Cardiac septum (tissue), 1 donor: ENCODE results near the gene LAGE3. TPM values are rescaled to one million over a fixed set of nuclear protein-coding genes. Genes with fewer than 3 reads are reported as not detected.

Source experiments
- DNase-seq: peaks from one replicate; pipeline ENCODE4 v3.0.0-alpha.2; 2020; ENCODE audit warnings: low spot score
- intact Hi-C: fragments of 100-400 bp; cut with DNase I; formaldehyde crosslinking; loops from one replicate; pipeline ENCODE4 v1.14.0; 2022
- long read RNA-seq: library from polyadenylated mRNA; unstranded; transcript quantifications from one replicate; pipeline ENCODE4 v2.0.0, GENCODE V29; 2021
- total RNA-seq: library from RNA; stranded (reverse); fragmentation: NEBNext Ultra II Directional; extraction: Animal tissue kit (Norgen Biotek cat#: 25700); gene quantifications from one replicate; pipeline ENCODE4 v1.2.1, GENCODE V29; 2021
- donor health status: DM: no; HTN: no; CAD: no.

Gene LAGE3, protein sequence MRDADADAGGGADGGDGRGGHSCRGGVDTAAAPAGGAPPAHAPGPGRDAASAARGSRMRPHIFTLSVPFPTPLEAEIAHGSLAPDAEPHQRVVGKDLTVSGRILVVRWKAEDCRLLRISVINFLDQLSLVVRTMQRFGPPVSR
- 13.9 TPM for total RNA-seq
- long read RNA-seq, transcript LAGE3-201 (3 exons, 949 nt): major isoform, 24 of 25 reads
- long read RNA-seq, partial matches to known transcripts: 0 of 25 reads
- long read RNA-seq, other reads (novel, unspliced or antisense): 1 of 25 reads

DNA sequence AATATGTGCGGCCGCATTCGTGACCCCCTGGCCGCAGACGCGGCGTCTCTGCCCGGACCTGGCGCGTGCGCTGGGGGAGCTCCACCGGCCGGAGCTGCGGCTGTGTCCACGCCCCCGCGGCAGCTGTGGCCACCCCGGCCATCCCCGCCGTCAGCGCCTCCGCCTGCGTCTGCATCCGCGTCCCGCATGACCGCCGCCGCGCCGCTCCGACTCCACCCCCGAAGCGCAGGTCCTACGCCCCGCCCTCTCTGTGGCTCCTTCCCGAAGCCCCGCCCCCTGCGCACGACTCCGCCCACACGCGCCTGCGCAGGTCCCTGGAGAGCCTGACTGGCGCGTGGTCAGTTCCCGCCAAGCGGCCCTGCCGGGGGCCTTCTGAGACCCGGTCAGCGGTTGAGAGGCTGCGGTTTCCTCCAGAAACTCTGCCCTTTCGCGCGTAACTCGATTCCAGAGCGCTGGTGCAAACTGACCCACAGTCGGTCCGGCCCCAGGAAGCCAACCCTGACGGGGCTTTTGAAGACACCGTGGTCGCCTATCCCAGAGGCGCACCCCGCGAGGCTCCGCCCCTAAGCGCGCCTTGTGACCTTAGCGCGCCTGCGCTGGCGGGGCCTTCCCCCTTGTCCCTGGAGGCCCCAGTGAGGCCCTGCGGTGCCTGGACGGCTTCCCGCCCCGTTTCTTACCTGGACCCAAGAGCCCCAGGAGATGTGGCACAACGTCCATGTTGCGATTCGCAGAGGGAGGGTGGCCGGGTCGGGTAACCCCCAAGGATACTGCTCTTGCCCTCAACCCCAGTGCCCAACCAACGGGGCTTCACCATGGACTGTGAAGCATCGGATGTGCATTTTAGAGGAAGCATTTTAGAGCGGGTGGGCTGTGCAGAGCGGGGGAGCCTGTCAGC, at the start of gene LAGE3:
LAGE3 (minus strand) TSS at position 554 of the 895 bp plus-strand sequence; CDS start at position 188, 366 bp downstream.
- intact Hi-C loops: loop anchor here (2.0 kb wide), 1 partner anchor 34 kb away; the partner anchor contains the start of gene FAM50A
- peak; percentile 97 for DNase-seq

DNA sequence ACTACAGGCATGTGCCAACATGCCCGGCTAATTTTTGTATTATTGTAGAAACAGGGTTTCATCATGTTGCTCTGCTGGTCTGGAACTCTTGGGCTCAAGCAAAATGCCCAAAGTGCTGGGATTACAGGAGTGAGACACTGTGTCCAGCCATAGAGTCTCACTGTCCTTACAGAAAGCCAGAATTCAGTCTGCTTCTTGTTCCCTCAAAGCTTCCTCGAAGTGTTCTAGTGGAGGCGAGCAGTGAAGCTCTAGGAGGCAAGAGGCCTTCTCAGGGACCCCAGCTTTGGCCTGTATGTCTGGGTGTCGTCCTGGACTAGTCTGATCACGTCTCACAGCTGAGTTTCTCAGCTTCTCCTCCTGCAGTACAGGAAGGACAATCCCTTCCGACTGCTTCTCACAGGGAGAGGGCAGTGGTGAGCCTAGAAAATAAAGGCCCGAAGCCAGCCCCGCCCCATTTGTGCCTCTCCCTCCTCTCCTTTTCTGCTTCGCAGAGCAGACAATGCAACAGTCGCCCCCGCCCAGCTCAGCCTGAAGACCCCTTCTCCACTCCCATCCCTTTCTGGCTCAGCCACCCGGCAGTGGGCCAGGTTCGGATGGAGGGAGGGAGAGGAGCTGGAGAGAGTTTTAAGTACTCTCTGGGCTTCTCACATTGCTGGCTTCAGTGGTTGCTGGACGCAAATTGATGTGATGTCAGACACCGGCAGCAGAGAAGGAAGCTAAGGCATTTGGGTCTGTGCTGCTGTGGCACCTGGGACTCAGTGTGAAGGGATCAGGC, 48.0 kb upstream of the LAGE3 start:
- DNase-seq: no peak
- intact Hi-C loops: no loop called here

DNA sequence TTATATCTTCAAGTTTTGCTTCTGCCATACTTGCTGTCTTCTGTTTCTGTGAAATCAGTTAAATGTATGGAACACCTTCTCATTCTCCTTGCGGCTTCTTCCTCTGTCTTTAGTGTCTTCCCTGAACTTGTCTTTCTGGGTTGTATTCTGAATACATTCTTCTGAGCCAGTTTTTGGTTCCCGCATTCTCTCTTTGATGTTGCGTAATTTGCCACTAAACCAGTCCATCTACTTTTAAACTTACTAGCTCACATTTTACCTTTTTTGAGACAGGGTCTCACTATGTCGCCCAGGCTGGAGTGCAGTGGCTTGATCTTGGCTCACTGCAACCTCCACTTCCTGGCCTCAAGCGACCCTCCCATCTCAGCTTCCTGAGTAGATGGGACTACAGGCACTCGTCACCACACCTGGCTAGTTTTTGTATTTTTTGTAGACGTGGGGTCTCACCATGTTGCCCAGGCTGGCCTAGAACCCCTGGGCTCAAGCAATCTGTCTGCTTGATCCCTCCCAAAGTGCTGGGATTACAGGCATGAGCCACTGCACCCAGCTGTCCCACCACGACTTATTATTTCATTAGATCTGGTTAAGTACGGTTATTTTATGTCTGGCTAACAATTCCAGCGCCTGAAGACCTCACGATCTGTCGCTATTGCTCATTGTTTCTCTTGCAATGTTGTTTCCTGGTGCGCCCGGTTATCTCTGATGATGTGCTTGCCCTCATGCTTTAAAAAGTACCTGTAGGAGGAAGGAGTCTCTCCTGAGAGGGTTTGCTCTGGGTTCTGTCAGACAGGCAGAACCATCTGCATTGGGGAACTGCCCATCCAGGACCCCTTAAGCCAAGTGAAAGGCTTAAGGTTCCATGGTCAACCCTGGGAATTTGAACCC, 46.8 kb upstream of the LAGE3 start:
- intact Hi-C loops: no loop called here

DNA sequence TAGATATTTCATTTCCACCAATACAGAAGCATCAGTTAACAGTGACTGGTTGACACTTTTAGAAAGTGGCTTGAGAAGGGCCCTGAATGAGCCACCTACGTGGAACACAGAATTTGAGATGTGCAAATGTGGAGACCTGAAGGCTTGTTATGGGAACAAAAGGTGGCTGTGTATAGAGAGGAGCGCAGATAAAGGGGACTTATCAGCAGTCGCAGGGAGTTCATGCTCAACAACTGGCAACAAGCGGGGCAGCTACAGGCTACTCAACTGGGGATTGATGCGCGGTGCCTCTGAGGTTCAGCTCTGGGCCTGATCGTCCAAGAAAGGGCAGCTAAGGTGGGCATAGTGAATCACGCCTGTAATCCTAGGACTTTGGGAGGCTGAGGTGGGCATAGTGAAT, 40.3 kb upstream of the LAGE3 start:
- intact Hi-C loops: no loop called here

More for the DNA sequence above, 46.8 kb upstream of the LAGE3 start:
- peak; percentile 51 for DNase-seq

DNA sequence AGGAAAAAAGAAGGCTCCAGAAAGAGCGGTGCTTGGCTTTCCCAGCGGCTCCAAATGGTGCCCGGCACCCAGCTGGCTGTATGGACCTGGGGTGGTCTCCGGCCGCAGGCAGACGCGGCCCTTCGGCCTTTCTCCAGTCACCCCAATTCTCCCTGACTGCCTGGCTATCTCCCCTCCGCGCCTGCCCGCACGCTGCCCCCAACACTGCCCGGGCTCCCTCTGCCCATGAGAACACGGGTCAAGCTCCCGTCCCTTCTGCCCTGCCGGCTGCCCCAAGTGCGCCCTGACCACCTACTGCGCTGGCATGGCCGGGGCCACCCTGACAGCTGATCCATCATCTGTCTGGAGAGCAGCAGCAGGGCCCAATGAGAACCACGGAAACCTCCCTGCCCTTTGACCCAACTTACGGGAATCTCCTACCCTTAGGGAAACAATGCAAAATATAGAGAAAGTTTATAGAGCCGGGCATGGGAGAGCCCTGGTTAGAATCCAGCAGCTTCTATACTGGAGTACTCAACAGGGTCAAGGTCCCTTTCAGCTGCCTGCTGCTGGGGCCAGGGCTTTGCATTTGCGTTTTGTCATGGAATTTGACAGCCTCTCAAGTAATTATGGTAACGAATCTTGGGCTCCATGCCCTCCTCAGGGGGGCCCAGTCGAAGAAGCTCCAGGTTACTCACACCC, 38.2 kb upstream of the LAGE3 start:
- DNase-seq: no peak
- intact Hi-C loops: no loop called here

More for the DNA sequence above, 40.3 kb upstream of the LAGE3 start:
- no peak for DNase-seq

DNA sequence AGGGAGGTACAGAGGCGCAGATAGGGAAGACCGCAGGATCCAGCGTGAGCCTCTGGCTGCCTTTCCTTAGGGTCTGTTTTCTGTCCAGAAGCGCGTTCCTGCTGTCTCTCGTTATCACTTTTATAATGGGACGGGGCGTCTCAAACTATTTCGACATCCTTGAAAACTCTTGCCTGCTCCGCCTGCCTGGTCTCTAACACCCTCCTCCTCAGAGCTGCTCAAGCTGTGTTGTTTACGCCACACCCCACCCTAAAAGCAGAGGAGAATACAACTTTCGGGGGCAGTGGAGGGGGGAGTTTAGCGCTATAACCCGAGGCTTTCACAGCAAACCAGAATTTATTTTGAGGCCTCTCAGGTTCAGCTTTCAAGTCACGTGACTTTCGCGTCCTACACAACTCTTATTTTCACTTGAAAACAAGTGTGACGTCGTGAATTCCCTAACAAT, 37.6 kb upstream of the LAGE3 start:
- intact Hi-C loops: no loop called here

DNA sequence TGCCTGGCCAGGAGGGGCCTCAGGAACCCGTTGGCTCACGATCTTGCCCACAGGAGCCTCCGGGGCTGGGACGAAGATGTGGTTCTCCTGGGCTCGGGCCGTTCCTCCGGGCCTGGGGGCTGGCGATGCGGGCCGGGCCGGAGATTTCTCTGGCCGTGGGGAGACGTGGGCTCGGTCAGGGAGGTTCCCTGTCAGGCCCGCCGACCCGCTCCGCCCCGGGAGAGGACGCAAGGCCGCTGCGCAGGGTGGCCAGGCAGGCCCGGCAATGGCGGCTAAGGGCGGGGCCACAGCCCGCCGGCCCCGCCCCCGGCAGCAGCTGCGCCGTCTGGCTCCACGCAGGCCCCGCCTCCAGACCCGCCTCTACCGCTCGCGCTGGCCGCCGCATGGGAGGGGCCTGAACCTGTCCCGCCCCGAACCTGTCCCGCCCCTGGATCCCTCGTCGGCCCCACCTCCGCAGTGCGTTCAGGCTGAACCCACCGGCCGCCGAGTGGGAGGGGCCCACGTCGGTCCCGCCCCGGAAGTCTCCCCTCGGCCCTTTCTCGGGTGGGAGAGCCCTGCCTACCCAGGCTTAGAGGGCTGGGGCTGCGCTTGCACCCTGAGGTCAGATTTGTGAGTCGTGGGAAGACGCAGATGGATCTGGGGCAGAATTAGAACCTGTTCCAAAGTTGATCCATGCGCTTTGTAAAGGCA, 37.0 kb upstream of the LAGE3 start, which contains the start of gene FAM3A:
FAM3A (minus strand) TSS at position 267 of the 690 bp plus-strand sequence. CDS start 460 bp downstream, outside the sequence.
- intact Hi-C loops: no loop called here
- peak; percentile 96 for DNase-seq

More for the DNA sequence above, 37.6 kb upstream of the LAGE3 start:
- no peak for DNase-seq

DNA sequence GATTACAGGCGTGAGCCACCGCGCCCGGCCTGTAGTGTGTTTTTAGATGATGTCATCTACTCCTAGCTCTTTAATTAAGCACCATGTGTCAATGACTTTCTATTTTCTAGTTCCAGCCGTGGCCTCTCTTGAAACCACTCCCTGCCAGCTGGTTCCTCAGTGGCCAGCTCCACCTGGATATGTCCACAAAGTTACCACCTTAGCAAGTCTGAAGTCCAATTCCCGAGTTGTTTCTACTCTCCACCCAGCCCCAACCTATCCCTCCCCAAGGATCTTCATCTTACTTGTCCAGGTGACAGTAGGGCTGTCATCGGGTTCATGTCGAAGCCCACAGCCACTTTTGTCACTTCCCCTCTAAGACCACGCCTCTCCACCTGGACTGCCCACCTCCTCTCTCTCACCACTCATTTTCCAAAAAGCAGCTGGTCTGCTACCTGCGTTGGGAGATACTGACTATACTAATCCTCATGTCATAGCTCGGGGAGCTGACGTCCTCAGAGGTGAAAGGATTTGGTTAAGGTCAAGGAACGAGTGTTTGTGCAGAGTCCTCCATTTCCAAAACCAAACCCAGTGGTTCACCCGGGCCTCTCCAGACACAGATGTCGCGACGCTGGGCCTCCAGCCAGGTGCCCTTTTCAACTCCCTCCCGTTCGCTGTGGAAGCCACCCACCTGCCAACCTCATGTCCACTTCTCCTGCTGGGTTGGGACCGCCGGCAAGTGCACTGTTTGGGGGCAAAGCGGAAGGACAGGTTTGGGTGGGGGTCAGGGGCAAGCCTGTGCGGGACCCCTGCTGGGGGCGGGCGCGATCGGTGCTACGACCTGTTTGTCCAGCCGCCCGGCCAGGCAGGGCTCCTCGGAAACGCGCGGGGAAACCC, 36.2 kb upstream of the LAGE3 start:
- intact Hi-C loops: no loop called here
- DNase-seq: no peak

DNA sequence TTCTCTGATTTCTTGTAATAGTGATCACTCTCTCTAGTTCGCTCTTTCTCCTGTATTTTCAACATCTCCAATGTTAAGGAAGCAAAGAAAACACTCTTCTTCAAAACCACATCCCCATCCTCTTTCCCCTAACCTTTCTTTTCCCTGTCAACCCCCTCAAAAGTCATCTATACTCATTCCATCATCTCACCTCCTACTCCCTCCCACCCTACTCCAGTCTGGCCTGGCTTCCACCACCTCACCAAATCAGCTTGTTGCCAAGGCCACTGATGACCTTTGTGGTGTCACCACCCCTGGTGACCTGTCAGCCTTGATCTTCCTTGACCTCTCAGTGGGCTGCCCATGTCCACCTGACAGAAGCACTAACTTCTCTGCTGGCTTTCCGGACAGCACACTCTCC, 34.6 kb upstream of the LAGE3 start:
- no peak for DNase-seq
- intact Hi-C loops: no loop called here

DNA sequence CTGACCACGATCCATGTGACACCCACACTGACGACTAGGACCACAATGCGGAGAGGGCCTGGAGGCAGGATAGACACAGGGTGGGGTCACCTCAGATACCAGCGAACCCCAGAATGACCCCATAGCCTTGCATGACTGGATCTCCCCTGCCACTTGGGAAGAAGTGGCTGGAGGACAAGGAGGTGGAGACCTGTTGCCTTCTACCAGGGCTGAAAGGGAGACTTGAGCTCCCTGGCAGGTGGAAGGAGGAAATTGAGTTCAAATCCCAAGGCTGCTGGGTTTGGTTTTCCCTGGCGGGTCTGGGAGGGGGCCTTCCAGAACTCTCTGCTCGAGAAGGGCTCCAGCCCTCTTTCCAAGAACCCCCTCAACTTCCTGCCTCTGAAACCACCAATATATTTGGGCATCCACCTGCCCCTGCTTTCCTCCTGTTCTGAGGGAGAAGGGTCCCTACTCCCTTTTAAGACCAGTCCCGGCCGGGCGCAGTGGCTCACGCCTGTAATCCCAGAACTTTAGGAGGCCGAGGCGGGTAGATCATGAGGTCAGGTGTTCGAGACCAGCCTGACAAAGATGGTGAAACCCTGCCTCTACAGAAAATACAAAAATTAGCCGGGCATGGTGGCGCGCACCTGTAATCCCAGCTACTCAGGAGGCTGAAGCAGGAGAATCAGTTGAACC, 33.9 kb upstream of the LAGE3 start:
- intact Hi-C loops: no loop called here
- DNase-seq: peak; percentile 67

DNA sequence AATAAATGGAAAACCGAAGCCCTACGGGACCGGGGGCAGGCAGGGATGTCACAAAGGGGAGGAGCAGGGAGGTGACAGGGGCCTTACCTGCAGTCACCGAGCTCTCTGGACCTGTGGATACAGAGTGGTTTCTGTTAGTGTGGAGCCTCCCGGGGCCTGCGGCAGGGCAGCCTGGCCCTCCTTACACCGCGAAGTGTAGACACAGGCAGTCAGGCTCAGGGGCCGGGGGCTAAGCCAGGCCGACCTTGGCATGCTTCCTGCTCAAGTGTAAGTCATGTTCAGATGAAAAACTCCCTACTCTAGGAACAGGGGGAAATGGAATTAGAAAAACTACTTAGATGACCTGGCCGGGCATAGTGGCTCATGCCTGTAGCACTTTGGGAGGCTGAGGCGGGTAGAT, 32.7 kb upstream of the LAGE3 start:
- DNase-seq: no peak
- intact Hi-C loops: no loop called here

DNA sequence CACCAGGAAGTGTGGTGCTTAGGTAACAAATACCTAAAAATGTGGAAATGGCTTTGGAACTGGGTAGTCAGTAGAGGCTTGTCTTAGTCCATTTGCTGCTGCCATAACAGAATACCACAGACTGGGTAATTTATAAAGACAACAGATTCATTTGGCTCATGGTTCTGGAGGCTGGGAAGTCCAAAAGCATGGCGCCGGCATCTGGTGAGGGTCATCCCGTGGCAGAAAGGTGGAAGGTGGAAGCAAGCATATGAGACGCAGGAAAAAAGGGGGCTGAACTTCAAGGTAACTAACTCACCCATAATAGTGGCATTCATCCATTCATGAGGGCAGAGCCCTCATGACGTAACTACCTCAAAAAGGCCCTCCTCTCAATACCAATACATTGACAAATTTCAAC, 30.4 kb upstream of the LAGE3 start:
- no peak for DNase-seq
- intact Hi-C loops: no loop called here

DNA sequence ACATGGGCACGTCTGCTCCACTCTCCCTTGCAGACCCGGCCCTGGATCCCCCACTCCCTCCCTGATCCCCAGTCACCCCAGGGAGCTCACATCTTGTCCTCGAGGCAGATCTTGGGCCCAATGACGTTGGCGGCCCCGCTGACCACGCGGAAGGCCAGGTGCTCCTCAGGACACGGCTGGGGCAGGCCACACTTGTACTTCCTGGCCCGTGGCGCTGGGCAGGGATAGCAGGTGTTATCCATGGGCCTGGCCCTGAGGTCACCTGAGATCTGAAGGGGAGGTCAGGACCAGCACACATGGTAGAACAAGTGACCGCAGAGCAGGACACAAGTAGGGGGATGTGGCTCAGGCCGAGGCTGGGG, 29.3 kb upstream of the LAGE3 start:
- DNase-seq: peak; percentile 74
- intact Hi-C loops: no loop called here

DNA sequence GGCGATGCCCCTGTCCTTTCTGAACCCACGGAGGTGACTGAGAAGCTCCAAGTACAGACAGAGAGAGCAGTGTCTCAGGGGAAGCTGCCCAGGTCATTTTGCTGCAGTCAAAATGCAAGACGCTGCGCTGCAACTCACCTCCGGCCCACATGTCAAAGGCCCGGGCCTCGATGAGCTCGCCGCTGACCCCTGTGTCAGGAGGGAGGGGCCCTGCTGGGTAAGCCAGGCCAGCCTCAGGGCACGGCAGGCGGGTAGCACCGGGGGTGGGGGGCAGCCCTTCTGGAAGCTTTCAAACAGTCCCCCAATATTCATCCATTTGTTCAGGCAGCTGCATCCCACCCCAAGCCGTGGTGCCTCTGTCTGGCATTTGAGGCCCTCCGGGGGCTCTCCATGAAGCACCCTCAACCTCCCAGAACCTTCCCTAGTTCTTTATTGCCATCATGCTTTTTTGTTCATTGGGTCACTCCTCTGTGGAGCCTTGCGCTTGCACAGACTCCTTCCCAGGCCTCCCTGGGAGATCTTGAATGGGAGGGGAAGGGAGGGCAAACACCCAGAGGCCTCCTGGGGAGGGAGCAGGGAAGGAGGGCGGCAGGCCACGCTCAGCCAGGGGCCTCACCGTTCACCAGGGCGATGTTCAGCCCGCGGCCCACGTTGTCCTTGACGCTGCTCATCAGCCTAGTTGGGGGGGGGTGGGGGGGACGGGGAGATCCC, 28.7 kb upstream of the LAGE3 start:
- peak; percentile 44 for DNase-seq
- intact Hi-C loops: no loop called here

DNA sequence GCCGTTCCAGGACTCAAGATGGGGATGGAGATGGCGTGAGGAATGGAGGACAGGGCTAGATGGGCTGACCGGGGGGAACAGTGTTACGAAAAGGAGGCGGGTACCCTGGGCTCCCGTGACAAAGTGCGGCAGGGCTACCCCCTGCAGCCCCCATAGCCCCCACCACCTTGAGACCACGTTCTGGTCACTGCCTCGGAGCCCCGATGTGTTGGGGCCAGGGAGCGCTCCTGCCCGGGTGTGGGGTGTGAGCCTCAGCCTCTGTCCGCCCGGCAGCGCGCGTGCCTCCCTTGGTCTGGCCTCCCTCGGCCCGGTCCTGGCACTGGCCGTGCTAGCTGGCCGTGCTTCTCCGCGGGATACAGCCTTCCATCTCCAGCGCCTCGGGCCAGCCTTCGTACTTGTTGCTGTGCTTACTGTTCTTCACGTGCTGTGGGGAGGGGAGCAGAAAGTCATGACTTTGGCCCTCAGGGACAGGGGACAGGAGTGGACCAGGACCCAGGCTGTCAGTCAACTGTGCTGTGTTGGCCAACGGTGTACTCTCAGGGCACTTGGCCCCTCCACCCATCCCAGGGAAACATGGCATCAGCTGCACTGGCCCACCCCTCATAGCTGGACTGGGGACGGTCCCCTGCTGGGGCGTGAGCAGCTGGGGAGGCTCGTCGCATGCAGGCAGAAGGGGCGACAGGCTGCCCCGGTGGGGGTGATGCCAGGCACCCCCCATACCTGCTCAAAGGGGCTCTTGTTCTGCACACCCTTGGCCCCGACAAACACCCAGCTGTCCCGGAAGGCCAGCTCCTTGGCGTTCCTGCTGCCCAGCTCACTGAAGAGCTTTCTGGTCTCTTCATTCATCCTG, 27.6 kb upstream of the LAGE3 start:
- DNase-seq: peak; percentile 58
- intact Hi-C loops: no loop called here
